Measurements from ENCODE around the gene ITPR3. TPM values are rescaled to one million over a fixed set of nuclear protein-coding genes. Genes with fewer than 3 reads are reported as not detected.

The ITPR3 gene
- total RNA-seq: 5.6 TPM
- long read RNA-seq, partial matches to known transcripts: 2 of 6 reads
- long read RNA-seq, other reads (novel, unspliced or antisense): 4 of 6 reads

GRCh38 chr6:33620856-33621710 is at the start of gene ITPR3:
Gene ITPR3, plus strand, starts transcription at chr6:33621322. Its CDS starts 281 bp downstream, at chr6:33621603.
- no peak for TF ChIP-seq CTCF (IDR thresholded peaks at IDR 0.05; ENCODE audit: borderline replicate concordance)
- H3K27ac ChIP-seq (replicated peaks): peak within 1 kb of the TSS; percentile 97
- peaks cover 55% of the 10 kb centered on the region for H3K4me1 ChIP-seq
- intact Hi-C loops (cut with micrococcal nuclease): no loop called here
- no peaks in the 10 kb centered on the region for H3K36me3 ChIP-seq
- H3K4me3 ChIP-seq: peak within 1 kb of the TSS; percentile 82
- peak; percentile 46 for DNase-seq
- H3K9me3 ChIP-seq (replicated peaks): no peaks in the 10 kb centered on the region
- peaks cover 13% of the 10 kb centered on the region for H3K27me3 ChIP-seq (ENCODE audit: low read depth)

- H3K36me3 ChIP-seq: peaks cover 31% of the 10 kb centered on the region
- H3K4me1 ChIP-seq: peaks cover 23% of the 10 kb centered on the region
- no peaks in the 10 kb centered on the region for H3K27me3 ChIP-seq (ENCODE audit: low read depth)
- peak overlapping the region; percentile 93 for H3K27ac ChIP-seq (replicated peaks)
- no peaks in the 10 kb centered on the region for H3K9me3 ChIP-seq (replicated peaks)
- no peak for DNase-seq
- intact Hi-C loops (cut with micrococcal nuclease): no loop called here
- peak overlapping the region; percentile 81 for H3K4me3 ChIP-seq
- no peak for TF ChIP-seq CTCF (IDR thresholded peaks at IDR 0.05; ENCODE audit: borderline replicate concordance)
Measured at GRCh38 chr6:33571637-33572316, 49.3 kb upstream of the ITPR3 start.

- Histone ChIP-seq H3K27me3 (ENCODE audit: low read depth) (no peaks in the 10 kb centered on the region), H3K9me3 (replicated peaks) (no peaks in the 10 kb centered on the region), H3K27ac (replicated peaks) (no peak overlapping the region), H3K4me1 (peaks cover 56% of the 10 kb centered on the region), H3K36me3 (peaks cover 41% of the 10 kb centered on the region), H3K4me3 (no peak overlapping the region)
- DNase-seq: no peak
- TF ChIP-seq CTCF (IDR thresholded peaks at IDR 0.05; ENCODE audit: borderline replicate concordance): no peak
- intact Hi-C loops (cut with micrococcal nuclease): no loop called here
Measured at GRCh38 chr6:33575211-33575610, 45.9 kb upstream of the ITPR3 start.

GRCh38 chr6:33576668-33577067 is 44.5 kb upstream of the ITPR3 start:
- Histone ChIP-seq H3K4me3 (peak overlapping the region; percentile 2), H3K4me1 (peaks cover 48% of the 10 kb centered on the region), H3K27ac (replicated peaks) (peak overlapping the region; percentile 92), H3K36me3 (peaks cover 41% of the 10 kb centered on the region), H3K27me3 (ENCODE audit: low read depth) (no peaks in the 10 kb centered on the region), H3K9me3 (replicated peaks) (no peaks in the 10 kb centered on the region)
- intact Hi-C loops (cut with micrococcal nuclease): no loop called here
- TF ChIP-seq CTCF (IDR thresholded peaks at IDR 0.05; ENCODE audit: borderline replicate concordance): no peak
- DNase-seq: no peak

- Histone ChIP-seq H3K4me3 (peak overlapping the region; percentile 2), H3K36me3 (peaks cover 41% of the 10 kb centered on the region), H3K27me3 (ENCODE audit: low read depth) (no peaks in the 10 kb centered on the region), H3K9me3 (replicated peaks) (no peaks in the 10 kb centered on the region), H3K4me1 (peaks cover 44% of the 10 kb centered on the region), H3K27ac (replicated peaks) (peak overlapping the region; percentile 92)
- DNase-seq: peak; percentile 53
- intact Hi-C loops (cut with micrococcal nuclease): no loop called here
- no peak for TF ChIP-seq CTCF (IDR thresholded peaks at IDR 0.05; ENCODE audit: borderline replicate concordance)
Measured at GRCh38 chr6:33577106-33577535, 44.0 kb upstream of the ITPR3 start.

Measured in left ventricle myocardium inferior (tissue), 1 donor.